SW 1271 (cell line): ENCODE results near the gene SLC25A12.

Experiments used
- DNase-seq, 2 experiments: peaks; one replicate each; lab custom pipeline; 2025; lab: John Stamatoyannopoulos, UW

The SLC25A12 gene

DNA sequence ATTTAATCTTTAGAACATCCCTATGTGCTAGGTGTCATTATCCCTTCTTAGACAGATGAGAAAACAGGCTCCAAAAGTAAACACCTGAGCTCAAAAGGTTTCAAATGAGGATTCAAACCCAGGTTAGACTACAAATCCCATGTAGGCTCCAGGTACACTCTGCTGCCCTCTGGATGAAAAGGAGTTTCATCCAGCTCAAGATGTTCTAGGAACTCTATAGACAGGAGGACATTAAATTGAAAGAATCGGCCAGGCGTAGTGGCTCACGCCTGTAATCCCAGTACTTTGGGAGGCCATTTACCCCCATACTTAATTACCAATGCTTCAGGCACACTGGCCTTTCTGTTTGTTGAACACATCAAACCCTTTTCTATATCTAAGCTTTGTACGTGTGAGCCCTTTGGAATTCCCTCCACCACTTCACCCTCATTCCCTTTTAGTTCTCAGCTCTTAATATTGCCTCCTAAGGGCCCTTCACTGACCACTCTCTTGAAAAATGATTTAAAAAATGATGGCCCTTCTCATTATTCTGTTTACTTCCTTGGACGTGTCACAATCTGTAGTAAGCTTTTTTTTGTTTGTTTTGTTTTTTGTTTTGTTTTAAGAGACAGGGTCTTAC is 10.7 kb downstream of the SLC25A12 start:
- DNase-seq: no peak

GRCh38 chr2:171882089-171882769 is 11.8 kb downstream of the SLC25A12 start:
- DNase-seq: no peak

DNA sequence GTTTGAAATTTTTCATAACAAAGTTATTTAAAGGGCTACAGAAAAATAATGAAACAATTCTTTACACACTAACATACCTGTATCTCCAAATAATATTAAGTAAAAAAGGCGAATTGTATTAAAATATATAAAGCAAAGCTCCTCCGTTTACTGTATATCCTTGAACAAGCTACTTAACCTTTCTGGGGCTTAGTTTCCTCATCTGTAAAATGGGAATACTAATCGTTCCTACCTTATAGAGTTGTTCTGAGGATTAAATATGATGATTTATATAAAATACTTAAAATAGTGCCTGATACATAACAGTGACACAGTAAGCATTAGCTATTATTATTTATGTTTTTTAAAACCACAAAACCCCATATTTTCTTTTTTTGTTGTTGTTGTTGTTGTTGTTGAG is 13.3 kb downstream of the SLC25A12 start:
- DNase-seq: no peak

GRCh38 chr2:171879865-171880264 is 14.2 kb downstream of the SLC25A12 start:
- no peak for DNase-seq

- no peak for DNase-seq
Measured at GRCh38 chr2:171878481-171878993, 15.5 kb downstream of the SLC25A12 start.

DNA sequence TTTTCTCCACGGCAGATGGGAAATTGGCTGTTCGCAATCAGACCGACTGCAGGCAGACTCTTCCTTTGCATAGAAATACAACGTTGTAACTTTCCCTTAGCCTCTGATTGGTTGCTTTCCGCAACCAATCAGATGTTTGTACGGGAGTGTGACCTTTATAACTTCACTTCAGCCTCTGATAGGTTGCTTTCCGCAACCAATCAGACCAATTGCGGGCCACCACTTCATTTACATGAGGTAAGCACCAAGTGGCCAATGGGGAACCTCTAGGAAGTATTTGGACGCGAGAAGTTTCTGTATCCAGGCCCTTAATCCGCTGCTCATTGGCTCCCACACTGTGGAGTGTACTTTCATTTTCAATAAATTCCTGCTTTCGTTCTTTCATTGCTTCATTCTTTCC is 19.1 kb downstream of the SLC25A12 start:
- DNase-seq: no peak

GRCh38 chr2:171874517-171874916 is 19.5 kb downstream of the SLC25A12 start:
- no peak for DNase-seq

DNA sequence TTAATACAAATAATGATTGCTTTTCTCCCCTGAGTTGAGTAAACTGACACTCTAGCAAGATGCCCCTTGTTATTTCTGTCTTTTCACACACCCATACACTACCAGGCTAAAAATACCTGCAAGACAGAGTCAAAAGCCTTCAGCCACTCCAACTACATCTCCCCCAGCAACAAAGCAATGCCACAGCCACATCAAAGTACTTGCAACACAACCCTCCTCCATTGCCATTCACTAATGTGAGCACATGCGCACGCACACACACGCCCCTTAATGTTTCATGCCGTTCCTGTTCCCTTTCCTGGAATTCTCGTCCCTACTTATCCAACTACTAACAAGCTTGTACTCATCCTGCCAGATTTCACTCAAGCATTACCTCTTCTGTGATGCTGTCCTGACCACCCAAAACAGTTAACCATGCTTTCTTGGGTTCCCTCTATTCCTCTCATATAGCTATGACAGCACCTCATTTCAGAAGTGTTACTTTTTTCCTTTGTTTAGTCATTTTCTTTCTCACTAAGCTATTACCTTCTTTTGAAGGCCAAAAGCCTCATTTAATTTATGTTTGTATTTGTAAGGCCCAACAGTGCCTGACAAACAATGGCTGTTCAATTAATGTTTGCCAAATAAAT is 29.6 kb downstream of the SLC25A12 start:
- DNase-seq: no peak

DNA sequence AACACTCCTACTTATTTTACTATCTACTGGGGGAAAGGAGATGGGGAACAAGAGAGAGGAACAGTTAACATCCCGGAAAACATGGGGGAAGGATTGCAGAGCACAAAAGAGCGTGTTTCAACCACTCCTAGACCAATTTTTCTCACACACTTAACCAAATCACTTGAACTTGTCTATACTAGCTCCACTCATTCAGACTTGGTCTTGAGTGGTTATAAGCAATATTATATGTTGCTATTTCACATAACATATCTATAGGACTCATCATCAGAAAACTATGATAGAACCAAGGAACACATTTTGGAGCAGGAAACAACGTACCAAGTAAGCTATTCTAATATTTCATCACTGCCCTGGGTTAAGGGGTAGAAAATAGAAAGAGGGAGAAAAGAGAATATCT is 31.5 kb downstream of the SLC25A12 start:
- no peak for DNase-seq

- DNase-seq: no peak
Measured at GRCh38 chr2:171858397-171858958, 35.6 kb downstream of the SLC25A12 start.

DNA sequence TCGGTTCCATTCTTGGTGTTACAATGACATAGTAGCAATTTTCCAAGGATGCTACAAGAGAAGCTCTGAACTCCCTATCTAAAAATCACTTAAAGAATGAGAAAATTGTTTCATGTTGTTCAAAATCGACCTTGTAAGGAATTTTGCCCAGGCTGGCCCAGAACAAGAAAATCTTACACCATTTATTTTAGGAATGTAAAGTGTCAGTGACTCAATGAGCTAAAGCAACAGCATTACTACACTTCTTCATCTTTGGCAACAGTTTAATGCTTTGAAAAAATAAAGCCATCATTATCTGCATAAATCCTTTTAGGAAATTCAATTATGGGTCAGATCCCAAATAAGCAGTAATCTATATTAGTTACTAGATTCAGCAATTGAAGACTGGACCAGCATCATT is 38.6 kb downstream of the SLC25A12 start:
- DNase-seq: no peak

DNA sequence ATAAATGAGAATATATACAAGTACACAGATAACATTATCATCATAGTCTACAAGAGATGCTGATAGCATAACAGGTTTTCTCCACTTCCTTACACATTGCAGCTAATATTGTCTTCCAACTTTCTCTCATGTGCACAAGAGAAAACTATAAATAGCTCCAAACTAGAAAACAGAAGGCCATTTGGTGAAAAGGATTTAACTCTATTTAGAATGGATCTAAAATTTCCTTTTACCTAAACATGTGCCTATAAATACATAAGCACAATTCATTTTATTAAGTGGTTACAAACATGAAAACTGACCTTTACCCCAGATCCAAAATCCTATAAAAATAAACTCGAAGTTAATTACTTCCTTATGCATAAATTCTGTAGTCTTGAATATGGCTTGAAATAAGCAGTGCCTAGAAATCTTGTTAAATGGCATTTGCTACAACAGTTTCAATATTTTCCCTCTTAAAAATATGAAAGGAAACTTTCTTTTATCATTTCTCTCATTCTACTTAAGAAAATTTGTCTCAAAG is 41.6 kb downstream of the SLC25A12 start:
- DNase-seq: no peak

DNA sequence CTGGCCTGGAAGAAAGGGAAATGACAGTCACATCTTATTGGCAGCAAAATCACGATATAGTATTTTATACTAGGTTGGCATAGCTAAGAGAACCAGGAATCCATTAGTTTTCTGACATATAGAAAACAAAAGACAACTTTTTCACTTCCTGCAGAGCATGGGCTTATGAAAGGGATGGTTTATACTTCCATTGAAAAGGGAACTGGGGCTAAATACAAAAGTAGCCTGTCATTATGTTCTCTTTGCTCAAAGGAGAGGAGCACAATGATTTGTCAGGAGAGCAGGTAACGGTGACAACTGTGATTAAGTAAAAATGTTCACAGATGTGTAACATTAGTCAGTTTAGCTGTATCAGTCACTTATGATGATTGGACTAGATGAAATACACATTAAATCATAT is 46.4 kb downstream of the SLC25A12 start:
- DNase-seq: no peak

GRCh38 chr2:171846894-171847293 is 47.1 kb downstream of the SLC25A12 start:
- no peak for DNase-seq

- no peak for DNase-seq
Measured at GRCh38 chr2:171841996-171842395, 52.0 kb downstream of the SLC25A12 start.

GRCh38 chr2:171837736-171838135 is 56.3 kb downstream of the SLC25A12 start:
- DNase-seq: no peak

DNA sequence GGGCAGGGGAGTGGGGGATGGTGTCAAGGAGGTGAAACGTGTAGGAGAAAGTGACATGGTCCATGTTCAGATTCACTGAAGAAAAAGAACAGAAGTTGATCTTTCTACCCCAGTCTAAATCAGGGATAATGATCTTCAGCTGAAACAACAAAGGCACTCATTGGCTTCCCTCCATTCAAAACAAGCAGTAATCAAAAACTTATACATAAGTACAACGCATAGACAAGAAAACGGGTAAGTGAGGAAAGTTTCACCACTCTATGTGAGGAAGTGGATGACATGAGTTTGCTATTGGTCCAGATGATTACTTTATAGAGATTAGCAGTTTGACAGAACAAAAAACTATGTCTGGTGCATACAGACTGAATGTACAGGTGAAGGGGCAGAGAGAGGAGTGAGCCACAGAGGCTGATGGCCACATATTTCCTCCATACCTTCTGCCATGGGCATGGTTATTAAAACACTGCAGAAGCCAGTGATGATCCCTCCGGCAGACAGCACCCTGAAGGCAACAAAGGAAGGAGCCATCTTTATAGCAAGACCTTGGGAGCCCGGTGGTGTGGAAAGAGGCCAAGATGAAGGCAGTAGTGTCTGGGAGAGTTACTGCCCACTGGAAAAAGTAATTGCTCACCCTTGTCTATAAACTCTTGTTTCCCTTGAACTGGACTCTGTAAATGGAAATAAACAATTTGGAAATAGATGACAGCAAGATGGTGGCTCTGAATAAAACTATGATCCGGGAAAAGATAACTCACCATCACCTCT is 57.7 kb downstream of the SLC25A12 start:
- no peak for DNase-seq

DNA sequence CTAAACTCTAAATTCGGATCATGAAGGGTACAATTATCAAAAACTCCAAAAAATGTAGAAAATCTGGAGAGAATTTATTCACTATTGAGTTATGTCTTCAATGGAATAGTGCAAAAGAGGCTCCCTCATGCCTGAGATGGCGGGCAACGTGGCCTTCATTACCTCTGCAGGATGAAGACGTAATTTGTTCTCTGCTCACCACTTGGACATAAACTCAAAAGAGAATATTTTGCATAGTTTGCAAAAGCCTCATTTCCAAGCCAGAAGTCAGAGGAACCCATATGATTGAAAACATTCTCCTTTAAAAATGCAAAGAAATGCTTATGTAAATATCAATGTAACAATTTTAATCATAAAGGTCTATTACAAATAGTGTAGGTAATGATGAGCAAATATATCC is 58.7 kb downstream of the SLC25A12 start:
- no peak for DNase-seq

- DNase-seq: no peak
Measured at GRCh38 chr2:171834286-171834685, 59.8 kb downstream of the SLC25A12 start.

DNA sequence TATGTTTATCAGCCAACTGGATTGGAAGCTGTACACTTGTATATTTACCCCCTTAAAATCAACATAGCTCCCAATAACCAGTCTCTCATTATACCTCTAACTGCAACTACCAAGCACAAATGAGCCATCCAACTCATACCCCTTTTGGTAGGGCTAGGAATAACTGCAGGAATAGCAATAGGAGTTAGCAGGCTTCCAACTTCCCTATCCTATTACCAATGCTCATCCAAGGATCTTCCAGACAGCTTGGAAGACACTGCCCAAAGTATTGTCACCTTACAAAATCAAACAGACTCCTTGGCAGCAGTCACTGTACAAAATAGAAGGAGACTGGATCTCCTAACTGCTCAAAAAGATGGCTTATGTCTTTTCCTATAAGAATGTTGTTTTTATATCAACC is 61.6 kb downstream of the SLC25A12 start:
- no peak for DNase-seq

DNA sequence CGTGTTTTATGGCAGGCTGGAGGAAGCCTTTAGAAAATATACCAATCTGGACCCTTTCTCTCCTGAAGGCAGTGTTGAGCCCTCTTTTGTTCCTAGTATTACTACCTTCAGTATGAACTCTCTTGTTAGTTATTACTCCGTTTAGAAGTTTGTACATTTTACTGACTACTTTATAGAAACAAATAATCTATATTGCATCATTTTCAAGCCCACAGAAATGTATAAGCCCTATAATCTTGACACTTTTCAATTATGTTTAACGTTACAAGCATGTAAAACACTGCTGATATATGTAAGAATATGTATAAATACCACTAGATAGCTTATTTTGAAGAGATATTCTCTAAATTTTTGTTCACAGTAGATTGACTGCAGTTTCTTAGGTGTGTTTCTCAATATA is 64.0 kb downstream of the SLC25A12 start:
- no peak for DNase-seq

GRCh38 chr2:171824086-171824485 is 70.0 kb downstream of the SLC25A12 start:
- DNase-seq: no peak
